ENCODE measurements around the gene ZDHHC14.

Gene ZDHHC14

GRCh38 chr6:157670466-157671186, 289.6 kb downstream of the ZDHHC14 start:
- CTCF ChIA-PET = interaction anchor here (0.7 to 9.5 kb wide), 11 partner anchors 8 to 354 kb away, joined by 3 to 120 read pairs (median 11); partner anchors contain the start of gene TMEM242
- POLR2A ChIA-PET = interaction anchor here (1.3 kb wide), 1 partner anchor 9 kb away, joined by 3 read pairs; no protein-coding TSS in a partner anchor
- TF ChIP-seq CTCF (IDR thresholded peaks at IDR 0.05; ENCODE audit: insufficient read depth, low read length, missing control alignments) = no peak
- H3K4me3 ChIP-seq (ENCODE audit: low read depth, low read length) = no peak overlapping the region
- no peak for DNase-seq (ENCODE audit: low read depth, low spot score)

GRCh38 chr6:157672726-157673412, 291.9 kb downstream of the ZDHHC14 start:
- ChIA-PET CTCF (no interaction called here), POLR2A (no interaction called here)
- TF ChIP-seq CTCF (IDR thresholded peaks at IDR 0.05; ENCODE audit: insufficient read depth, low read length, missing control alignments) = no peak
- no peak overlapping the region for H3K4me3 ChIP-seq (ENCODE audit: low read depth, low read length)
- DNase-seq (ENCODE audit: low read depth, low spot score) = no peak

- no peak for TF ChIP-seq CTCF (IDR thresholded peaks at IDR 0.05; ENCODE audit: insufficient read depth, low read length, missing control alignments)
- DNase-seq (ENCODE audit: low read depth, low spot score) = no peak
- no peak overlapping the region for H3K4me3 ChIP-seq (ENCODE audit: low read depth, low read length)
- POLR2A ChIA-PET = no interaction called here
- CTCF ChIA-PET = no interaction called here
These were observed 292.6 kb downstream of the ZDHHC14 start for GRCh38 chr6:157673596-157673995.

GRCh38 chr6:157674061-157674460, 293.1 kb downstream of the ZDHHC14 start:
- POLR2A ChIA-PET = no interaction called here
- DNase-seq (ENCODE audit: low read depth, low spot score) = no peak
- CTCF ChIA-PET = interaction anchor here (5.4 kb wide), 1 partner anchor 8 kb away, joined by 34 read pairs; no protein-coding TSS in a partner anchor
- H3K4me3 ChIP-seq (ENCODE audit: low read depth, low read length) = no peak overlapping the region
- no peak for TF ChIP-seq CTCF (IDR thresholded peaks at IDR 0.05; ENCODE audit: insufficient read depth, low read length, missing control alignments)

GRCh38 chr6:157675831-157676230, 294.8 kb downstream of the ZDHHC14 start:
- CTCF ChIA-PET = interaction anchor here (1.2 to 5.4 kb wide), 3 partner anchors 10 to 271 kb away, joined by 3 to 34 read pairs (median 3); no protein-coding TSS in a partner anchor
- no peak for TF ChIP-seq CTCF (IDR thresholded peaks at IDR 0.05; ENCODE audit: insufficient read depth, low read length, missing control alignments)
- POLR2A ChIA-PET = no interaction called here
- no peak overlapping the region for H3K4me3 ChIP-seq (ENCODE audit: low read depth, low read length)
- DNase-seq (ENCODE audit: low read depth, low spot score) = no peak

- CTCF ChIA-PET = interaction anchor here (1.2 to 5.4 kb wide), 3 partner anchors 10 to 270 kb away, joined by 3 to 34 read pairs (median 3); no protein-coding TSS in a partner anchor
- POLR2A ChIA-PET = no interaction called here
- no peak for TF ChIP-seq CTCF (IDR thresholded peaks at IDR 0.05; ENCODE audit: insufficient read depth, low read length, missing control alignments)
- DNase-seq (ENCODE audit: low read depth, low spot score) = no peak
- no peak overlapping the region for H3K4me3 ChIP-seq (ENCODE audit: low read depth, low read length)
These were observed 295.3 kb downstream of the ZDHHC14 start for GRCh38 chr6:157676241-157676640.

Measured in AG04449 (cell line).